NCI-H748 (cell line): Measurements from ENCODE around the gene CCR4.
"Not testable (repeated sequence)": the region's sequence is repeated elsewhere in the genome, so short reads cannot be mapped to it uniquely, and the experiment has no call there.

Experiments
- DNase-seq: peaks from one replicate; lab custom pipeline; 2025; ENCODE audit not compliant: unreplicated experiment; lab: John Stamatoyannopoulos, UW

Gene CCR4

GRCh38 chr3:32950516-32950915, 928 bp upstream of the CCR4 start:
- DNase-seq = no peak

- DNase-seq = no peak
Observed at GRCh38 chr3:32952369-32953077, 1.1 kb downstream of the CCR4 start.

DNA sequence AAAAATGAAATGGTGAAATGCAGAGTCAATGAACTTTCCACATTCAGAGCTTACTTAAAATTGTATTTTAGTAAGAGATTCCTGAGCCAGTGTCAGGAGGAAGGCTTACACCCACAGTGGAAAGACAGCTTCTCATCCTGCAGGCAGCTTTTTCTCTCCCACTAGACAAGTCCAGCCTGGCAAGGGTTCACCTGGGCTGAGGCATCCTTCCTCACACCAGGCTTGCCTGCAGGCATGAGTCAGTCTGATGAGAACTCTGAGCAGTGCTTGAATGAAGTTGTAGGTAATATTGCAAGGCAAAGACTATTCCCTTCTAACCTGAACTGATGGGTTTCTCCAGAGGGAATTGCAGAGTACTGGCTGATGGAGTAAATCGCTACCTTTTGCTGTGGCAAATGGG, 3.1 kb downstream of the CCR4 start:
- no peak for DNase-seq

- no peak for DNase-seq
Observed at GRCh38 chr3:32956750-32957570, 5.5 kb downstream of the CCR4 start.

- DNase-seq = no peak
Observed at GRCh38 chr3:32958509-32958908, 7.1 kb downstream of the CCR4 start.

DNA sequence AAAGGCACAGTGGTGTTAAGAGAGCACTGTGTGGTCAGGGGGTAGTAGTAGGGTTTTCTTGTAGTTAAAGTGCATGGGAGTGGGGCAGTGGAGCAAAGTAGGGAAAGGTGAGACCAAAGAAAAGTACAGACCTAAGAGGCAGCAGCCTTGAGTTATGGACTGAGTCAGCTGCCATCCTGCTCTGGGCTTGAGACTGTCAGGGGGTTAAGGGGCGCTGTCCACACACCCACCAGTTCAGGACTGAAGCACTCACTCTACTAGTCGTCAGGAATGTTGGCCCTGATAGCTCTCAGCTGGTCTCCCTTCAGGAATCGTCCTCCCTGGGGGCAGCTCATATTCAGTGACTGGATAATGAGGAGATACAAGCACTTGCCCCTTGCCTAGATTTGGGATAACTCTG, 7.9 kb downstream of the CCR4 start:
- DNase-seq = no peak

GRCh38 chr3:32960404-32961170, 9.1 kb downstream of the CCR4 start:
- no peak for DNase-seq

- DNase-seq = no peak
Observed at GRCh38 chr3:32961189-32961715, 9.8 kb downstream of the CCR4 start.

GRCh38 chr3:32963871-32964270, 12.4 kb downstream of the CCR4 start:
- no peak for DNase-seq

DNA sequence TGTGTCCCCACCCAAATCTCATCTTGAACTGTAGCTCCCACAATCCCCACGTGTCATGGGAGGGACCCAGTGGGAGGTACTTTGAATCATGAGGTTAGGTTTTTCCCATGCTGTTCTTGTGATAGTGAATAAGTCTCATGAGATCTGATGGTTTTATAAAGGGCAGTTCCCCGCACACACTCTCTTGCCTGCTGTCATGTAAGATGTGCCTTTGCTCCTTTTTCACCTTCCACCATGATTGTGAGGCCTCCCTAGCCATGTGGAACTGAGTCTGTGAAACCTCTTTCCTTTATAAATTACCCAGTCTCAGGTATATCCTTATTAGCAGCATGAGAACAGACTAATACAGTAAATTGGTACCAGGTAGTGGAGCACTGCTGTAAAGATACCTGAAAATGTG, 13.3 kb downstream of the CCR4 start:
- not testable (repeated sequence) for DNase-seq

DNA sequence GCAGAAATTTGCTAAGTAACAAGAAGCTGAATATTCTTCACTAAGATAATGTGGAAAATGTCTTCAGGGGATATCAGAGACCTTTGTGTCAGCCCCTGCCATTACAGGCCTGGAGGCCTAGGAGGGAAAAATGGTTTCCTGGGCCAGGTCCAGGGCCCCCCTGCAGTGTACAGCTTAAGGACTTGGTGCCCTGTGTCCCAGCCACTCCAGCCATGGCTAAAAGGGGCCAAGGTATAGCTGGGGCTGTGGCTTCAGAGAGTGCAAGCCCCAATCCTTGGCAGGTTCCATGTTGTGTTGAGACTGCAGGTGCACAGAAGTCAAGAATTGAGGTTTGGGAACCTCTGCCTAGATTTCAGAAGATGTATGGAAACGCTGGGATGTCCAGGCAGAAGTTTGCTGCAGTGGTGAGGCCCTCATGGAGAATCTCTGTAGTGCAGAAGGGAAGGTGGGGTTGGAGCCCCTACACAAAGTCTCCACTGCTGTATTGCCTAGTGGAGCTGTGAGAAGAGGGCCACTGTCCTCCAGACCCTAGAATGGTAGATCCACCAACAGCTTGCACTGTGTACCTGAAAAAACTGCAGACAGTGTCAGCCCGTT, 14.3 kb downstream of the CCR4 start:
- DNase-seq = not testable (repeated sequence)

GRCh38 chr3:32966627-32967026, 15.2 kb downstream of the CCR4 start:
- DNase-seq = not testable (repeated sequence)

DNA sequence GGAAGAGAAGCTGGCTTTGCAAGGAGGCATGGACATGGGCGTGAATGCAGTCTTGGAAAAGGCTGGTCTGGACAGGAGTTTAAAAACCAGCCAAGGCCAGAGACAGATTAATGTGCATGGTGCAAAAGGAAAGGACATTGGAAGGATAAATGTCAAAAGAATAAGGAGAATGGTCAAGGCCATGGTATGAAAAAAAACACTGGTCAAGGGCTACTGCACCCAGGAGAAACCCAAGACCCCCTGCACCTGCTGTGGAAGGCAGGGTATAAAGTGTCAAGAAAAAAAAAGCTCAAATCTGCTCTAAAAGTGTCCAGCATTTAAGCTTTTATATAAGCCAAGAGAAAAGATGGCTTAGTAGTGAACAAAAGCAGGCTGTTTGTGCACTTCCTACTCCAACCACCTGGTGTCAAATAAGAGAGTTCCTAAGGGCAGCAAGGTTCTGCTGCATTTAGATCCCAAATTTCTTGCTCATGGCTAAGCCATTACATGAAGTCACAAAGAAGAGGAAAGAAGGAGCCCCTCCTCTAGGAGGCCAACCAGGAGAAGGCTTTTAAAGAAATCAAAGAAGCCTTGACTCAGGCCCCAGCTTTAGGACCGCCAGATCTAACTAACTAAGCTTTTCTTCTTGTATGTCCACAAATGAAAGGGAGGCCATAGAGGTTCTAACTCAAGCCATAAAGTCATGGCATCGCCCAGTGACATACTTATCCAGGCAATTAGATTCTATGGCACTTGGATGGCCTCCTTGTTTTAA, 16.9 kb downstream of the CCR4 start:
- DNase-seq = no peak

GRCh38 chr3:32968920-32969389, 17.5 kb downstream of the CCR4 start:
- no peak for DNase-seq

DNA sequence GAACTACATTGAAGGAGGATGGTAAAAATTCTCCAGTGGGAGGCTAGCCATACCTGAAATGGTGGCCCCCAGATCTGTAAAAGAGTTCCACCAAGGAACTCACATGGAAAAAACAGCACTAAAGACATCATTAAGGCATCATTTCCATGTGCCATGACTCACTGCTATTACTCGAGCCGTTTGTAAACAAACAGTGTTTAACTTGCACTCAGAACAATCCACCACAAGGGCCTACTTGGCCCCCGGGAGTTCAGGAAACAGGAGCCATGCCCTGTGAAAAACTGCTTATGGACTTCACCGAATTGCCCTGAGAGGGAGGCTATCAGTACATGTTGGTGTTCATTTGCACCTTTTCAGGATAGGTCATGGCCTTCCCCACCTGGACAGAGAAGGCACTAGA, 18.2 kb downstream of the CCR4 start:
- peak; percentile 67 for DNase-seq

GRCh38 chr3:32971291-32971690, 19.8 kb downstream of the CCR4 start:
- not testable (repeated sequence) for DNase-seq

DNA sequence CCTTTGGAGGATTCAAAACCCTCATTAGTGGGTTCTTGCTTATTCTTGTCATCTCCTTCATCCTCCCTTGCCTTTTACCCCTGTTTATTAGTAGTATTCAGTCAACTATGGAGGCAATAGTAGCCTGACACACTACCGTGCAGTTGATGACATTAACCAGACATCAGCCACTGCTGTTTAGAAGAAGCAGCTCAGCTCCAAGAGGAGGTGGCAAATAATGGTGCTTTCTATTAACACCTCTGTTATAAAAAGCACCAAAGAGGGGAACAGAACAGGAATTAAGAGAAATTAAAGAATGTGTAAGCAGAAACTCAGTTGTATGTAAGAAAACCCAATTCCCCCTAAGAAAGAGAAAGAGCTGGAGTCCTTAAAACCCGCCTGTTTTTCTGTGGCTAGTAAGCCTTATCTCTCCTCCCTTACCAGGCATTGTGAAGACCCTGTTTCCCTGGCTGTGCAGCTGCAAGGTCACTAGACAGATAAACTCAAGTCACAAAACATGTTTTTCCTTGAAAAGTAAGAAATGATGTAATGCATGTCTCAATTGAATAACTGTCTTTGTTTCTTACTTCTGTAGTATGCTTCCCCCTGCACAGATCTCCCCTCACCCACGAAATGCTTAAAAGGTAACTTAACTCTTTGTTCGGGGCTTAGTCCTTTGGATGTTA, 21.2 kb downstream of the CCR4 start:
- no peak for DNase-seq

- DNase-seq = no peak
Observed at GRCh38 chr3:32973982-32974381, 22.5 kb downstream of the CCR4 start.

- no peak for DNase-seq
Observed at GRCh38 chr3:32975891-32976595, 24.6 kb downstream of the CCR4 start.
